Myocyte (in vitro differentiated cells): Measurements from ENCODE around the gene RNF213. TPM values are rescaled to one million over a fixed set of nuclear protein-coding genes. Genes with fewer than 3 reads are reported as not detected.
A peak's percentile ranks its signal among the peaks of the same experiment; 100 is the strongest.

Experiments
- DNase-seq: peaks from one replicate; pipeline ENCODE4 v3.0.0-alpha.2; 2012; ENCODE audit warnings: low read depth
- microRNA-seq: library from miRNA; unstranded; fragments of <30 nt; microRNA quantifications from one replicate; pipeline ENCODE4, GENCODE V29; 2016
- total RNA-seq: library from RNA; depleted of rRNA; stranded (reverse); fragments of >200 nt; gene quantifications from 2 replicates; pipeline ENCODE4 v1.2.3, GENCODE V29; 2014

Gene RNF213
- total RNA-seq, 1 donor from 2014 or later, result 39.0 TPM

DNA sequence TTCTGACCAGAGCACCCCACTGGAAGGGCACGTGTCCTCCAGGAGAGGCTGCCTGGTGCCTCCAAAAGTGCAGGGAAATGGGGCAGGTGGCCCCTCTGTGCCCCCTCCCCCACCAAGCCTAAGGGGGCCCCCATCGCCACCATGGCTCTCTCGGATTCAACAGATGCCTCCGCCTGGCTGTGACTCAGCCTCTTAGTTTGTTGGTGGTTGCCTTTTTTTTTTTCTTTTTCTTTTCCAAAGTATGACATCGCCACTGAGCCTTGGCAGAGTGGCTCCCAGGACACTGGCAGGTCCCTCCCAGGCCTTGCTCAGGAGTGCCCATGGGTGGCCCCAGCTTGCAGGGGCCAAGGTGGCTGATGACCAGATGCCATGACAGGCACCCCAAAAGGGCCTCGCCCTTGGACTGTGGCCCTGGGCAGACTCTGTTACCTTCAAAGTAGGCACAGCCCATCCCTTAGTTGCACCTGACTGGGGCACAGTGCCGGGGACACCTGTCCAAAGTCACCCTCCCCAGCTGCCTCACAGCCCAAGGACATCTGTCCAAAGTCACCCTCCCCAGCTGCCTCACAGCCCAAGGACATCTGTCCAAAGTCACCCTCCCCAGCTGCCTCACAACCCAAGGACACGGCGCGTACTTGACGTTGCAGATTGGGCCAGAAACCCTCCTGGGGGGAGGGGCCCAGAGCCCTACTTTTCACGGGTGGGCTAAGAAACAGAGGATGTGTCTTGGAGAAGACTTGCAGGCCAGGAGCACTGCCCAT, 186.2 kb downstream of the RNF213 start:
- peak; percentile 35 for DNase-seq

DNA sequence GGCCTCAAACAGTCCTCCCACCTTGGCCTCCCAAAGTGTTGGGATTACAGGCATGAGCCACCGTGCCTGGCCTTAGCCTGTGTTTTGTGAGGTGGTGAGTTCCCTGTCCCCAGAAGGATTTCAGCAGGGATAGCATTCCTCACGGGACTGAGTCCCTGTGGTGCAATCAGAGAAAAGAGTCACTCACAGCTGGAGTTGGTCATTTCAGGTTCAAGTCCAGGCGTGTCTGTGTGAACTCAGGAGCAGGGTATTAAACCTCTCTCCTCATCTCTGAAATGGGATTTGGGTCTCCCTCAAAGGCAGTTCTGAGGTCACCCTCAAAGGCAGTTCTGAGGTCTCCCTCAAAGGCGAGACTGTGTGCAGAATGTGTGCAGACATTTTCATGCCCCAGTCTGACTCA, 187.1 kb downstream of the RNF213 start:
- no peak for DNase-seq

Small RNA genes within 50 kb of the gene (microRNA-seq; reads per million reads assigned to microRNA genes)
- not detected for gene MIR4730

Other genes with a start within 250 kb of the RNF213 start
- gene TBC1D16, start 225.0 kb upstream of the RNF213 start, total RNA-seq, result 33.4 and 35.5 TPM in 2 replicates
- gene CCDC40, start 224.2 kb upstream of the RNF213 start, total RNA-seq, result 3.2 and 5.6 TPM in 2 replicates
- gene GAA, start 159.3 kb upstream of the RNF213 start, total RNA-seq, result 120 and 168 TPM in 2 replicates
- gene EIF4A3, start 113.7 kb upstream of the RNF213 start, total RNA-seq, result 77.9 and 86.1 TPM in 2 replicates
- 0.21 and 1.9 TPM in 2 replicates for gene CARD14, start 90.8 kb upstream of the RNF213 start, total RNA-seq
- gene SGSH, start 40.5 kb upstream of the RNF213 start, total RNA-seq, result 17.1 and 17.8 TPM in 2 replicates
- 10.6 and 13.0 TPM in 2 replicates for gene SLC26A11, start 40.4 kb upstream of the RNF213 start, total RNA-seq
- gene ENDOV, start 154.3 kb downstream of the RNF213 start, total RNA-seq, result 10.4 and 11.6 TPM in 2 replicates
- gene NPTX1, start 215.8 kb downstream of the RNF213 start, total RNA-seq, result 0.21 and 0.24 TPM in 2 replicates